Measurements from ENCODE around the gene MSANTD2. TPM values are rescaled to one million over a fixed set of nuclear protein-coding genes. Genes with fewer than 3 reads are reported as not detected.

Gene MSANTD2
- total and polyA plus RNA-seq, 9 of the 15 experiments (the other 6 are each of a cell fraction or from before 2014, with no cell fraction given), result 1.3 to 9.9 (median 5.3) TPM

- TF ChIP-seq CBX3 (IDR thresholded peaks at IDR 0.05; ENCODE audit: borderline replicate concordance in 1 of 2, low read length in 2 of 2) (no peak), ZNF77 (CRISPR knock-in tag; IDR thresholded peaks at IDR 0.05) (no peak), KLF1 (tag; IDR thresholded peaks at IDR 0.05) (no peak), ZNF639 (CRISPR knock-in tag; conservative IDR thresholded peaks at IDR 0.05 in 1 of 2, IDR thresholded peaks at IDR 0.05 in 1 of 2) (no peak), SRSF7 (optimal IDR thresholded peaks at IDR 0.05; ENCODE audit: low read depth, low read length) (no peak), ZNF12 (CRISPR knock-in tag; IDR thresholded peaks at IDR 0.05) (no peak), ETS1 (conservative IDR thresholded peaks at IDR 0.05; ENCODE audit: control insufficient read depth, low read depth, low read length) (no peak), CCAR2 (IDR thresholded peaks at IDR 0.05; ENCODE audit: low read depth, low read length) (no peak), NFATC3 (IDR thresholded peaks at IDR 0.05) (no peak), RBM39 (optimal IDR thresholded peaks at IDR 0.05; ENCODE audit: low read depth, low read length) (no peak)
Observed at GRCh38 chr11:124747406-124748099, 52.7 kb downstream of the MSANTD2 start (continued).
